HCT116 (cell line): ENCODE measurements around the gene LSM2. TPM values are rescaled to one million over a fixed set of nuclear protein-coding genes. Genes with fewer than 3 reads are reported as not detected.

Experiments
- ATAC-seq: fragments of 200-7000 bp; cut with Tn5 transposase; 2 replicates; pipeline ENCODE4 v1.9.1; 2020; ENCODE audit warnings: mild to moderate bottlenecking, moderate library complexity
- BruUV-seq: library from RNA; stranded (reverse); fragments of 400-500 nt; replicated peaks from 2 replicates; lab custom pipeline; 2021; lab: Mats Ljungman, UMichigan
- CTCF ChIA-PET: fragments of 300-600 bp; sonication (Branson Sonifier 250); formaldehyde crosslinking; loops from one replicate; lab custom pipeline; 2021; ENCODE audit warnings: antibody characterized with exemption; lab: Charles Lee
- POLR2A ChIA-PET: fragments of 300-600, 350-600 bp; sonication (Branson Sonifier 250); formaldehyde crosslinking; loops from one replicate; lab custom pipeline; 2021; ENCODE audit warnings: antibody characterized with exemption; lab: Charles Lee
- RAD21 ChIA-PET, 2 experiments: fragments of 300-600 bp; sonication (Branson Sonifier 250); formaldehyde crosslinking; loops; one replicate each; lab custom pipeline; 2023; ENCODE audit warnings: low total read pairs in 2 of 2; ENCODE audit not compliant: uncharacterized antibody in 2 of 2, unreplicated experiment in 2 of 2, low non-redundant PET in 1 of 2; lab: Charles Lee
- DNase-seq: peaks from one replicate; pipeline ENCODE4 v3.0.0-alpha.2; 2010; ENCODE audit warnings: low read depth, low spot score
- H2AFZ ChIP-seq: fragments of 200-600 bp; shearing (Covaris generic), sonication (generic); 2 replicates; pipeline ENCODE4 v1.6.1; 2017; ENCODE audit warnings: low read depth, mixed run types, mixed read lengths, antibody characterized with exemption, low read length; ENCODE audit not compliant: poor library complexity, severe bottlenecking
- H3K27ac ChIP-seq: 2 replicates; pipeline ENCODE4 v1.5.1; 2012; ENCODE audit warnings: low read depth, low read length
- H3K27me3 ChIP-seq: fragments of 200-600 bp; sonication (generic); 2 replicates; pipeline ENCODE4 v1.6.1; 2016; ENCODE audit warnings: mixed run types, low read length, mixed read lengths; ENCODE audit not compliant: insufficient read depth
- H3K36me3 ChIP-seq, 2 experiments: fragments of 200-500 bp in 1 of 2; fragments of 200-600 bp in 1 of 2; sonication (Bioruptor generic) in 1 of 2; sonication (generic) in 1 of 2; 2 replicates each; pipeline versions ENCODE4 v1.5.1 to v1.6.1; 2014 to 2016; ENCODE audit warnings: low read length in 2 of 2, inconsistent platforms in 1 of 2, mixed read lengths in 1 of 2, mixed run types in 1 of 2; ENCODE audit not compliant: insufficient read depth in 2 of 2, control insufficient read depth in 1 of 2
- H3K4me1 ChIP-seq, 2 experiments: fragments of 200-600 bp in 1 of 2; sonication (generic) in 1 of 2; 2 replicates each; pipeline versions ENCODE4 v1.5.1 to v1.6.1; 2012 to 2017; ENCODE audit warnings: low read length in 2 of 2, inconsistent platforms in 1 of 2, mild to moderate bottlenecking in 1 of 2, mixed read lengths in 1 of 2, mixed run types in 1 of 2, moderate library complexity in 1 of 2; ENCODE audit not compliant: insufficient read depth in 2 of 2, control insufficient read depth in 1 of 2
- H3K4me2 ChIP-seq: fragments of 200-600 bp; sonication (generic); 2 replicates; pipeline ENCODE4 v1.6.1; 2017; ENCODE audit warnings: mixed run types, low read length, mixed read lengths
- H3K4me3 ChIP-seq, 2 experiments: fragments of 200-600 bp in 1 of 2; sonication (generic) in 1 of 2; replicated peaks in 1 of 2; 2 replicates each; pipeline ENCODE4 v1.5.1; 2011 to 2016; ENCODE audit warnings: low read length in 2 of 2, control low read depth in 1 of 2, low read depth in 1 of 2, mild to moderate bottlenecking in 1 of 2, mixed read lengths in 1 of 2, mixed run types in 1 of 2
- H3K79me2 ChIP-seq: fragments of 200-600 bp; sonication (generic); 2 replicates; pipeline ENCODE4 v1.6.1; 2017; ENCODE audit warnings: mild to moderate bottlenecking, mixed run types, low read length, moderate library complexity, mixed read lengths; ENCODE audit not compliant: insufficient read depth
- H3K9ac ChIP-seq: fragments of 200-600 bp; sonication (generic); 2 replicates; pipeline ENCODE4 v1.6.1; 2016; ENCODE audit warnings: low read length, mixed read lengths
- H3K9me2 ChIP-seq: fragments of 200-600 bp; sonication (generic), shearing (Covaris generic); 2 replicates; pipeline ENCODE4 v1.6.1; 2017; ENCODE audit warnings: mixed run types, mild to moderate bottlenecking, moderate library complexity; ENCODE audit not compliant: insufficient read depth
- H3K9me3 ChIP-seq, 2 experiments: fragments of 200-500 bp in 1 of 2; fragments of 200-600 bp in 1 of 2; sonication (Bioruptor generic) in 1 of 2; sonication (generic) in 1 of 2; 2 replicates each; pipeline ENCODE4 v1.6.1; 2014 to 2017; ENCODE audit warnings: low read length in 2 of 2, mixed read lengths in 2 of 2, inconsistent platforms in 1 of 2, low read depth in 1 of 2, mild to moderate bottlenecking in 1 of 2, mixed run types in 1 of 2, moderate library complexity in 1 of 2; ENCODE audit not compliant: control insufficient read depth in 1 of 2, insufficient read depth in 1 of 2
- H4K20me1 ChIP-seq: fragments of 200-600 bp; sonication (generic), shearing (Covaris generic); 2 replicates; pipeline ENCODE4 v1.6.1; 2017; ENCODE audit warnings: mixed run types, mild to moderate bottlenecking, moderate library complexity; ENCODE audit not compliant: insufficient read depth
- CBX3 ChIP-seq: IDR thresholded peaks from 2 replicates; pipeline ENCODE4 v1.6.1; 2012; ENCODE audit warnings: low read depth
- CEBPB ChIP-seq: IDR thresholded peaks from 2 replicates; pipeline ENCODE4 v1.6.1; 2012; ENCODE audit warnings: low read depth
- ELF1 ChIP-seq: IDR thresholded peaks from 2 replicates; pipeline ENCODE4 v1.6.1; 2012; ENCODE audit warnings: low read depth, borderline replicate concordance
- FOSL1 ChIP-seq: IDR thresholded peaks from 2 replicates; pipeline ENCODE4 v1.6.1; 2012; ENCODE audit warnings: low read depth
- JUND ChIP-seq: IDR thresholded peaks from 2 replicates; pipeline ENCODE4 v1.6.1; 2012
- POLR2A ChIP-seq: IDR thresholded peaks from 2 replicates; pipeline ENCODE4 v1.7.0; 2011; ENCODE audit warnings: borderline replicate concordance; ENCODE audit not compliant: insufficient read depth, insufficient read length; ENCODE audit errors: extremely low read depth
- POLR2AphosphoS5 ChIP-seq: IDR thresholded peaks from 2 replicates; pipeline ENCODE4 v1.6.1; 2011; ENCODE audit warnings: mild to moderate bottlenecking, low read depth, low read length, moderate library complexity
- RAD21 ChIP-seq: IDR thresholded peaks from 2 replicates; pipeline ENCODE4 v1.6.1; 2012; ENCODE audit warnings: low read depth, mild to moderate bottlenecking
- SIN3A ChIP-seq: IDR thresholded peaks from 2 replicates; pipeline ENCODE4 v1.6.1; 2012; ENCODE audit warnings: low read depth
- SP1 ChIP-seq: IDR thresholded peaks from 2 replicates; pipeline ENCODE4 v1.6.1; 2012; ENCODE audit warnings: low read depth
- SRF ChIP-seq: IDR thresholded peaks from 2 replicates; pipeline ENCODE4 v1.6.1; 2012; ENCODE audit warnings: low read depth
- TCF7L2 ChIP-seq: IDR thresholded peaks from 2 replicates; pipeline ENCODE4 v1.7.0; 2011; ENCODE audit warnings: borderline replicate concordance, inconsistent platforms; ENCODE audit not compliant: insufficient read depth, insufficient read length; ENCODE audit errors: extremely low read depth
- YY1 ChIP-seq: IDR thresholded peaks from 2 replicates; pipeline ENCODE4 v1.6.1; 2011; ENCODE audit warnings: low read length, low read depth, moderate library complexity, mild to moderate bottlenecking; ENCODE audit not compliant: insufficient replicate concordance; ENCODE audit errors: extremely low read depth
- ZFX ChIP-seq: fragments of 450-650 bp; IDR thresholded peaks from 2 replicates; pipeline ENCODE4 v1.6.1; 2017
- ZNF274 ChIP-seq: fragments of 200-500 bp; sonication (Bioruptor generic); IDR thresholded peaks from 2 replicates; pipeline ENCODE4 v1.6.1; 2014; ENCODE audit warnings: mild to moderate bottlenecking, low read depth, low read length, inconsistent platforms
- intact Hi-C: fragments of 100-400 bp; cut with micrococcal nuclease; formaldehyde crosslinking; loops from 2 replicates; pipeline ENCODE4 v1.10.0; 2022
- total RNA-seq: library from RNA; stranded (reverse); gene quantifications from one replicate; pipeline ENCODE4 v1.2.1, GENCODE V29; 2021; ENCODE audit not compliant: unreplicated experiment
- TF ChIP-seq, protein P1 (sequence below): IDR thresholded peaks from 2 replicates; pipeline ENCODE4 v1.6.1; 2011; ENCODE audit warnings: mild to moderate bottlenecking, low read length, moderate library complexity; ENCODE audit not compliant: insufficient replicate concordance; ENCODE audit errors: extremely low read depth
- TF ChIP-seq, protein P2 (sequence below), 3 experiments: fragments of 200-600 bp in 1 of 3; sonication (generic) in 1 of 3; IDR thresholded peaks in 2 of 3; conservative IDR thresholded peaks in 1 of 3; 2 replicates each; pipeline ENCODE4 v1.5.1; 2012 to 2017; ENCODE audit warnings: low read depth in 2 of 3, low read length in 2 of 3, antibody characterized with exemption in 1 of 3, borderline replicate concordance in 1 of 3, control low read depth in 1 of 3, mild to moderate bottlenecking in 1 of 3, mixed read lengths in 1 of 3, mixed run types in 1 of 3, moderate library complexity in 1 of 3; ENCODE audit not compliant: insufficient read depth in 1 of 3
- TF ChIP-seq, protein P3 (sequence below): IDR thresholded peaks from 2 replicates; pipeline ENCODE4 v1.6.1; 2012; ENCODE audit warnings: low read depth

LSM2 gene
- total RNA-seq, 1 experiment from 2014 or later, result 89.7 TPM

DNA sequence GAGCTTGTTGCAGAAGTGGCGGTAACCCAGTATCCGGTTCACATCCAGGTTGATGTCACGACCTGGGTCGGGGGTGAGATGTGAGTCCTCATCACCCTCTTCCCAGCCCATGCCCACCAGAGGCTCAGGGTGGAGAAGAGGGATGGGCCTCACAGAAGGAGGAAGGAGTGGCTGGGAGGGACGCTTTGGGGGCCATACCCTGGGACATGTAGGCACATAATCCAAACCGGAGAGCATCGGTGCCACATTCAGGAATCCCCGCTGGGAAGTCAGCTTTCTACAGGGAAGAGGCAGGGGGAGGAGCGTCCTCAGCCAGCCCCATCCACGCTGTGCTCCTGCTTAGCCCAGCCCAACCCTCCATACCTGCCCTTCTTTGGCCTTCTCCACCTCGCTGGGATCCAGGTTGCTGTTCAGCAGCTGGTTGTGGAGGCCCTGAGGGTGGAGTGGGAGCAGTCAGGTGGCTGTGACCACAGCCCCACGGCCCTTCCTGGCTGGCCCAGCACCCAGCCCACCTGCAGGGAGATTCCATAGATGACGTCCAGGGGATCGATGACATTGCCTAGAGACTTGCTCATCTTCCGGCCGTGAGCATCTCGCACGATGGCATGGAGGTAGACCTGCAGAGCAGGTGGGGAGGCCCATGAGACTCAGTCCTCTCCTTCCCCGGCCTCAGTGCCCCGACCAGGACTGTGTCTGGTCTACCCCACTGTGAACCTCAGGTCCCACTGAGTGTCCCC, 26.1 kb downstream of the LSM2 start (continued):
- no peak for TF ChIP-seq SRF
- TF ChIP-seq, all 23 proteins: peak for 0

DNA sequence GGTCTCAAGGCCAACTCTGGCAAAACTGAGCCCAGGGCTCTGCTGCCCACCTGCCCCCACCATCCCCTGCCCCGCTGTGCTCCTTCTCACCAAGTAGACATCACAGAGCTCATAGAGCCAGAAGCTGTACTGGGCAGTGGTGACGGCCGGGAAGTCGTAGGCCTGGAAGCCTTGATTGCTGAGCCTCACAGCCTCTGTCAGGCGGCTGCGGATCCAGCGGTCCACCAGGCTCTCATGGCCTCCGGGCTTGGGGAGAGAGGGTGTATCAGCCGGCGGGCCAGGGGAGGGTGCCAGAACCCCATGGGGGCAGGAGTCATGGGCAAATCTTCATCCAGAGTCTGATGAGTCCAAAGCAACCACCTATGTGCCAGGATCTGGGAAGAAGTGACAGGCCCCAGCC, 26.9 kb downstream of the LSM2 start:
- CTCF ChIA-PET, result no interaction called here
- no peak for ATAC-seq

More for the DNA sequence above, 26.9 kb downstream of the LSM2 start:
- DNase-seq, result no peak
- intact Hi-C loops, result no loop called here
- Histone ChIP-seq H3K9me3 (no peaks in the 10 kb centered on the region), H3K79me2 (no peaks in the 10 kb centered on the region; the same call in 1 of the 2 replicates), H3K4me3 (no peak overlapping the region), H2AFZ (no peak overlapping the region)
- RAD21 ChIA-PET, result no interaction called here
- TF ChIP-seq SIN3A (no peak), SP1 (no peak), JUND (no peak), ZNF274 (no peak), CBX3 (no peak), POLR2AphosphoS5 (no peak), ZFX (no peak), CEBPB (no peak), SRF (no peak), RAD21 (no peak), ELF1 (no peak), YY1 (no peak), POLR2A (no peak), FOSL1 (no peak), TCF7L2 (no peak)
- TF ChIP-seq, protein P1, sequence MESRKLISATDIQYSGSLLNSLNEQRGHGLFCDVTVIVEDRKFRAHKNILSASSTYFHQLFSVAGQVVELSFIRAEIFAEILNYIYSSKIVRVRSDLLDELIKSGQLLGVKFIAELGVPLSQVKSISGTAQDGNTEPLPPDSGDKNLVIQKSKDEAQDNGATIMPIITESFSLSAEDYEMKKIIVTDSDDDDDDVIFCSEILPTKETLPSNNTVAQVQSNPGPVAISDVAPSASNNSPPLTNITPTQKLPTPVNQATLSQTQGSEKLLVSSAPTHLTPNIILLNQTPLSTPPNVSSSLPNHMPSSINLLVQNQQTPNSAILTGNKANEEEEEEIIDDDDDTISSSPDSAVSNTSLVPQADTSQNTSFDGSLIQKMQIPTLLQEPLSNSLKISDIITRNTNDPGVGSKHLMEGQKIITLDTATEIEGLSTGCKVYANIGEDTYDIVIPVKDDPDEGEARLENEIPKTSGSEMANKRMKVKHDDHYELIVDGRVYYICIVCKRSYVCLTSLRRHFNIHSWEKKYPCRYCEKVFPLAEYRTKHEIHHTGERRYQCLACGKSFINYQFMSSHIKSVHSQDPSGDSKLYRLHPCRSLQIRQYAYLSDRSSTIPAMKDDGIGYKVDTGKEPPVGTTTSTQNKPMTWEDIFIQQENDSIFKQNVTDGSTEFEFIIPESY, result no peak
- TF ChIP-seq, protein P2, sequence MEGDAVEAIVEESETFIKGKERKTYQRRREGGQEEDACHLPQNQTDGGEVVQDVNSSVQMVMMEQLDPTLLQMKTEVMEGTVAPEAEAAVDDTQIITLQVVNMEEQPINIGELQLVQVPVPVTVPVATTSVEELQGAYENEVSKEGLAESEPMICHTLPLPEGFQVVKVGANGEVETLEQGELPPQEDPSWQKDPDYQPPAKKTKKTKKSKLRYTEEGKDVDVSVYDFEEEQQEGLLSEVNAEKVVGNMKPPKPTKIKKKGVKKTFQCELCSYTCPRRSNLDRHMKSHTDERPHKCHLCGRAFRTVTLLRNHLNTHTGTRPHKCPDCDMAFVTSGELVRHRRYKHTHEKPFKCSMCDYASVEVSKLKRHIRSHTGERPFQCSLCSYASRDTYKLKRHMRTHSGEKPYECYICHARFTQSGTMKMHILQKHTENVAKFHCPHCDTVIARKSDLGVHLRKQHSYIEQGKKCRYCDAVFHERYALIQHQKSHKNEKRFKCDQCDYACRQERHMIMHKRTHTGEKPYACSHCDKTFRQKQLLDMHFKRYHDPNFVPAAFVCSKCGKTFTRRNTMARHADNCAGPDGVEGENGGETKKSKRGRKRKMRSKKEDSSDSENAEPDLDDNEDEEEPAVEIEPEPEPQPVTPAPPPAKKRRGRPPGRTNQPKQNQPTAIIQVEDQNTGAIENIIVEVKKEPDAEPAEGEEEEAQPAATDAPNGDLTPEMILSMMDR (IDR thresholded peaks at IDR 0.05 in 2 of 3, conservative IDR thresholded peaks at IDR 0.05 in 1 of 3; ENCODE audit: borderline replicate concordance in 1 of 3, insufficient read depth in 1 of 3, low read depth in 2 of 3, low read length in 2 of 3), result no peak
- TF ChIP-seq, protein P3, sequence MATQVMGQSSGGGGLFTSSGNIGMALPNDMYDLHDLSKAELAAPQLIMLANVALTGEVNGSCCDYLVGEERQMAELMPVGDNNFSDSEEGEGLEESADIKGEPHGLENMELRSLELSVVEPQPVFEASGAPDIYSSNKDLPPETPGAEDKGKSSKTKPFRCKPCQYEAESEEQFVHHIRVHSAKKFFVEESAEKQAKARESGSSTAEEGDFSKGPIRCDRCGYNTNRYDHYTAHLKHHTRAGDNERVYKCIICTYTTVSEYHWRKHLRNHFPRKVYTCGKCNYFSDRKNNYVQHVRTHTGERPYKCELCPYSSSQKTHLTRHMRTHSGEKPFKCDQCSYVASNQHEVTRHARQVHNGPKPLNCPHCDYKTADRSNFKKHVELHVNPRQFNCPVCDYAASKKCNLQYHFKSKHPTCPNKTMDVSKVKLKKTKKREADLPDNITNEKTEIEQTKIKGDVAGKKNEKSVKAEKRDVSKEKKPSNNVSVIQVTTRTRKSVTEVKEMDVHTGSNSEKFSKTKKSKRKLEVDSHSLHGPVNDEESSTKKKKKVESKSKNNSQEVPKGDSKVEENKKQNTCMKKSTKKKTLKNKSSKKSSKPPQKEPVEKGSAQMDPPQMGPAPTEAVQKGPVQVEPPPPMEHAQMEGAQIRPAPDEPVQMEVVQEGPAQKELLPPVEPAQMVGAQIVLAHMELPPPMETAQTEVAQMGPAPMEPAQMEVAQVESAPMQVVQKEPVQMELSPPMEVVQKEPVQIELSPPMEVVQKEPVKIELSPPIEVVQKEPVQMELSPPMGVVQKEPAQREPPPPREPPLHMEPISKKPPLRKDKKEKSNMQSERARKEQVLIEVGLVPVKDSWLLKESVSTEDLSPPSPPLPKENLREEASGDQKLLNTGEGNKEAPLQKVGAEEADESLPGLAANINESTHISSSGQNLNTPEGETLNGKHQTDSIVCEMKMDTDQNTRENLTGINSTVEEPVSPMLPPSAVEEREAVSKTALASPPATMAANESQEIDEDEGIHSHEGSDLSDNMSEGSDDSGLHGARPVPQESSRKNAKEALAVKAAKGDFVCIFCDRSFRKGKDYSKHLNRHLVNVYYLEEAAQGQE, result no peak
- TF ChIP-seq, all 23 proteins: peak for 0
- Histone ChIP-seq H3K9ac (no peak overlapping the region), H3K9me2 (no peaks in the 10 kb centered on the region), H3K27me3 (no peaks in the 10 kb centered on the region), H3K4me1 (peaks cover 29 to 36% of the 10 kb centered on the region in 2 experiments), H3K36me3 (peaks cover 21 to 50% of the 10 kb centered on the region in 2 experiments), H4K20me1 (no peaks in the 10 kb centered on the region), H3K4me2 (no peak overlapping the region), H3K27ac (no peak overlapping the region)
- POLR2A ChIA-PET, result interaction anchor here (0.8 kb wide), 1 partner anchor 47 kb away, joined by 3 read pairs; the partner anchor contains the start of gene HSPA1B
- no TSS peak for BruUV-seq
